22Rv1 (cell line): ENCODE results near the gene CAPG.

Experiments
- ZFX ChIP-seq: fragments of 450-650 bp; IDR thresholded peaks from 2 replicates; pipeline ENCODE4 v1.6.1; 2017; ENCODE audit warnings: antibody characterized with exemption, borderline replicate concordance
- TF ChIP-seq, protein P1 (sequence below): fragments of 450-650 bp; IDR thresholded peaks from 2 replicates; pipeline ENCODE4 v1.5.1; 2017; ENCODE audit warnings: mild to moderate bottlenecking

- TF ChIP-seq, protein P1, sequence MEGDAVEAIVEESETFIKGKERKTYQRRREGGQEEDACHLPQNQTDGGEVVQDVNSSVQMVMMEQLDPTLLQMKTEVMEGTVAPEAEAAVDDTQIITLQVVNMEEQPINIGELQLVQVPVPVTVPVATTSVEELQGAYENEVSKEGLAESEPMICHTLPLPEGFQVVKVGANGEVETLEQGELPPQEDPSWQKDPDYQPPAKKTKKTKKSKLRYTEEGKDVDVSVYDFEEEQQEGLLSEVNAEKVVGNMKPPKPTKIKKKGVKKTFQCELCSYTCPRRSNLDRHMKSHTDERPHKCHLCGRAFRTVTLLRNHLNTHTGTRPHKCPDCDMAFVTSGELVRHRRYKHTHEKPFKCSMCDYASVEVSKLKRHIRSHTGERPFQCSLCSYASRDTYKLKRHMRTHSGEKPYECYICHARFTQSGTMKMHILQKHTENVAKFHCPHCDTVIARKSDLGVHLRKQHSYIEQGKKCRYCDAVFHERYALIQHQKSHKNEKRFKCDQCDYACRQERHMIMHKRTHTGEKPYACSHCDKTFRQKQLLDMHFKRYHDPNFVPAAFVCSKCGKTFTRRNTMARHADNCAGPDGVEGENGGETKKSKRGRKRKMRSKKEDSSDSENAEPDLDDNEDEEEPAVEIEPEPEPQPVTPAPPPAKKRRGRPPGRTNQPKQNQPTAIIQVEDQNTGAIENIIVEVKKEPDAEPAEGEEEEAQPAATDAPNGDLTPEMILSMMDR, result no peak
- no peak for TF ChIP-seq ZFX
These were observed 31.7 kb upstream of the CAPG start for GRCh38 chr2:85441864-85442263.
